Ramos (cell line): ENCODE measurements around the gene ADAMTS6.

ENCODE experiments used
- in situ Hi-C: fragments of 300-500 bp; cut with MboI; formaldehyde crosslinking; loops from one replicate; pipeline ENCODE4 v1.14.3; 2022; ENCODE audit warnings: low sequenced_read_pairs; ENCODE audit not compliant: unreplicated experiment

Gene ADAMTS6

GRCh38 chr5:65299861-65300260, 181.9 kb downstream of the ADAMTS6 start:
- in situ Hi-C loops, result no loop called here

- in situ Hi-C loops, result no loop called here
Observed at GRCh38 chr5:65296067-65296466, 185.7 kb downstream of the ADAMTS6 start.

GRCh38 chr5:65292196-65292595, 189.5 kb downstream of the ADAMTS6 start:
- in situ Hi-C loops, result no loop called here

GRCh38 chr5:65290677-65291076, 191.0 kb downstream of the ADAMTS6 start:
- in situ Hi-C loops, result no loop called here

GRCh38 chr5:65288657-65289056, 193.1 kb downstream of the ADAMTS6 start:
- in situ Hi-C loops, result no loop called here

DNA sequence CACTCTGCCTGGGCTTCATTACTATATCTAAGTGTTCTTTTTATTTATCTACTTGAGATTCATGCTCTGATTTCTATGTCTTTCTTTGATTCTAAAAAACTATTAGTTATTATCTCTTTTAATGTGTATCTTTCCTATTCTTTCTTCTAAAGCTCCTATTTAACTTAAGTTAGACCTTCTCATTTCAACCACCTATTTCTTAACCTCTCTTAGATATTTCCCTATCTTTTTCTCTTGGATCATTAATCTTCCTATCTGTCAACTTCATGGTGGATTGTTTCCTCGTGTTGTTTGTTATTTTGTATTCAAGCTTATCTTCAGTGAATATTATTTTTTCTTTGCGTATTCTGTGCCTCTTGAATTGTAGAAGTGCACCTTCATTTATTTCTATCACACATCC, 202.1 kb downstream of the ADAMTS6 start:
- in situ Hi-C loops, result no loop called here

DNA sequence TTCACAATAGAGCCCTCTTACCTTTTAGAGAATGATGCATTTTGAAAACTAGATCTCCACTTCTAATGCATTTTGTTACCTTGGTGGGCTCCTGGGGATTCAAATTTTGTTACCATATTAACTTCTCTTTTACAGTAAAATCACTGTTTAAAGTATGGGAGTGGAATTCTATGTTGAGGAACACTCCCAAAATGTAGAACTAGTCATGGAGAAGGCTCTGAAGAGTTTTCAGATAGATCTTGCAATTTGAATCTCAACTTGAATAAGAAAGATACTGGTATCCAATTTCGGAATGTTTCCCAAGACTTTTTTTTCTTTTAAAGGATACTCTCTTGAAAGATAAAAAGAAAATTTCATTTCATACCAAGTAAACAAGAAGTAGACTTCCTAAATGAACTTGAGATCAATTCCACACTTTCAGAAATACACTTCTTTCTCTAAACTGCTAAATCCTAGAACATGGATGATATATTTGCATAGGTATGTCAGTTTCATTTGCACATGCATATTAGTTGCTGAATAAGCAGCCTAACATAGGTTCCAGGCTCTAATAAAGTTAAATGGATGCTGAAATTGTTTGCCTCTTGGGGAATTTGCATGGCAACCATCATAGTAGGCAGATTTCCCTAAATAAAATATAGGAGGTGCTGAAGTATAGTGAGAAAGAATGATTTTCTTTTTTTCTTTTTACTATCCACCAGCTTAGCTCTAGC, 205.4 kb downstream of the ADAMTS6 start:
- in situ Hi-C loops, result no loop called here

GRCh38 chr5:65271906-65272305, 209.8 kb downstream of the ADAMTS6 start:
- in situ Hi-C loops, result no loop called here

- in situ Hi-C loops, result no loop called here
Observed at GRCh38 chr5:65268525-65268924, 213.2 kb downstream of the ADAMTS6 start.

DNA sequence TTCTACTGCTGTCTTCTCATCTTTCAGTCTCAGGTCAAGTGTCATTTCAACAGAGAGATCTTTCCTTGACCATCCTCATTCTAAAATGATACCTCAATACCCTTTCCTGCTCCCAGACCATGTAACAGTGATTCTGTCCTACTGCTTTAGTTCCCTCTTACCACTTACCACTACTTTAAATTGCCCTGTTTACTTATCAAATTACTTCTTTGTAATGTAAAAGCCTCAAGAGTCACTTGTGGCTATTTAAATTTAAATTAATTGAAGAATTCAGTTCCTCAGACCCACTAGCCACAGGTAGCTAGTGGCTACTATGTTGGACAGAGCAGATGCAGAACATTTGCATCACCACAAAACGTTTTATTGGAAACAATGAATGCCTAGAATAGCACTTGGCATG, 217.3 kb downstream of the ADAMTS6 start:
- in situ Hi-C loops, result no loop called here

- in situ Hi-C loops, result no loop called here
Observed at GRCh38 chr5:65263321-65263720, 218.4 kb downstream of the ADAMTS6 start.

GRCh38 chr5:65262649-65263059, 219.1 kb downstream of the ADAMTS6 start:
- in situ Hi-C loops, result no loop called here

- in situ Hi-C loops, result no loop called here
Observed at GRCh38 chr5:65262096-65262495, 219.6 kb downstream of the ADAMTS6 start.

DNA sequence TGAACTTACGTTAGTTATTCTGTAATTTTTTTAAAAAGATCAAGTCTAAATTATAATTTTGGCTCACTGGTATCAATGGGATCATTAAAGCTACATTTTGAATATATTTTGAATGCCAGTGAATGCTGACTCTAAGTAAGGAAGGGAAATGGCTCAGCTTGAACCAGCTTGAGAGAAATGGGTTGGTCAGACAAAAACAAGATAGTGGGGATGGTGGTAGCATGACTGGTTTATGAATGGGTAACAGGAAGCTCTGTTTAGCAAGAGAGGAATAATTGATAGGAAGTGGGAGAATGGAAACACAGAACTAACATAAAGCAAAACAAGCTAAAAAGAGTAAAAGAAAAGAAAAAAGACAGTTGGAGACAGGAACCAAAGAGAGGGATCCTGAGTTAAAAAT, 220.2 kb downstream of the ADAMTS6 start:
- in situ Hi-C loops, result no loop called here

- in situ Hi-C loops, result no loop called here
Observed at GRCh38 chr5:65255294-65255693, 226.4 kb downstream of the ADAMTS6 start.

GRCh38 chr5:65252977-65253376, 228.7 kb downstream of the ADAMTS6 start:
- in situ Hi-C loops, result no loop called here

- in situ Hi-C loops, result no loop called here
Observed at GRCh38 chr5:65248896-65249295, 232.8 kb downstream of the ADAMTS6 start.

GRCh38 chr5:65247594-65247993, 234.1 kb downstream of the ADAMTS6 start:
- in situ Hi-C loops, result no loop called here

DNA sequence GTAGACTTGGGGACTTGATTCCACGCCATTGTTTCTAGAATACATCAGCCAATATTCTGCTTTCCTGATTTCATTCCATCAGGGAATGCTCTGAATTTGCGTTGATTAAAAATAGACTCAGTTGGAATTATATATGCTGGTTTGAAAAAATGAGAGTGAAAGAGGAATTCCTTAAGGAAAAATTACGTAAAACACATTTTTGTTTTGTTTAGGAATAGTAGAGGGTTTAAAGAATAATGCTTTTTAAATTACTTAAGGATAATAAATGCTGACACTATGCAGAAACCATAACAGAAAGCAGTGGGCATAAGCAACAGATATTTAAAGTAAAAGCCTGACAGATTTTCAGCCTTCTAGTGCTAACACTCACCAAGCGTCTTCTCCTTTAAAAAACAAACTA, 235.0 kb downstream of the ADAMTS6 start:
- in situ Hi-C loops, result no loop called here

GRCh38 chr5:65244031-65244430, 237.7 kb downstream of the ADAMTS6 start:
- in situ Hi-C loops, result no loop called here

DNA sequence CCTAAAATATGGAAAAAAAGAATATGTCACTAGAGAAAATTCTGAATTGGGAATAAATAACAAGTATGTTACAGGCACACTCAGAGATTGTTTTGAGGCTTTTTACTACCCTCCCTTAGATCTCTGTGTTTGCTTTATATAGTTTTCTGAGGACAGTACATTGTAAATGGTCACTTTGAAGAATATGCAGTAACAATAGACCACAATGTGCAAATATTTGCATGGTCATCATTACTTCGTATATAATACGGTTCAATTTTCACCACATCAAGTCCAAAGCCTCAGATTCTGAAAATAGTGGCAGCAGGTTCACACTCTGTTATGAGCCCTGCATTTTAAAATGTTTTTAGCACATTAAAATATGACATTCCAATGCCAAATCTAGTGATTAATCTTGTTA, 238.6 kb downstream of the ADAMTS6 start:
- in situ Hi-C loops, result no loop called here

- in situ Hi-C loops, result no loop called here
Observed at GRCh38 chr5:65229841-65230240, 251.9 kb downstream of the ADAMTS6 start.
